Fibroblast of the aortic adventitia (primary cell): ENCODE data around the gene KLHL18. TPM values are rescaled to one million over a fixed set of nuclear protein-coding genes. Genes with fewer than 3 reads are reported as not detected.
A peak's percentile ranks its signal among the peaks of the same experiment; 100 is the strongest.

Source experiments
- DNase-seq: peaks from one replicate; pipeline ENCODE4 v3.0.0-alpha.2; 2010; ENCODE audit warnings: low read depth
- H3K4me3 ChIP-seq: 2 replicates; pipeline ENCODE4 v1.5.1; 2011; ENCODE audit warnings: low read depth, mild to moderate bottlenecking, control low read depth, low read length, moderate library complexity
- total RNA-seq: library from RNA; depleted of rRNA; stranded (reverse); fragments of >200 nt; gene quantifications from 2 replicates; pipeline ENCODE4 v1.2.3, GENCODE V29; 2012; ENCODE audit warnings: low replicate concordance
- TF ChIP-seq, protein P1 (sequence below): IDR thresholded peaks from 2 replicates; pipeline ENCODE4 v1.5.1; 2011; ENCODE audit warnings: mild to moderate bottlenecking, low read length, control low read depth, inconsistent platforms; ENCODE audit not compliant: insufficient read depth

The KLHL18 gene
- total RNA-seq, 1 donor = 12.9 TPM

DNA sequence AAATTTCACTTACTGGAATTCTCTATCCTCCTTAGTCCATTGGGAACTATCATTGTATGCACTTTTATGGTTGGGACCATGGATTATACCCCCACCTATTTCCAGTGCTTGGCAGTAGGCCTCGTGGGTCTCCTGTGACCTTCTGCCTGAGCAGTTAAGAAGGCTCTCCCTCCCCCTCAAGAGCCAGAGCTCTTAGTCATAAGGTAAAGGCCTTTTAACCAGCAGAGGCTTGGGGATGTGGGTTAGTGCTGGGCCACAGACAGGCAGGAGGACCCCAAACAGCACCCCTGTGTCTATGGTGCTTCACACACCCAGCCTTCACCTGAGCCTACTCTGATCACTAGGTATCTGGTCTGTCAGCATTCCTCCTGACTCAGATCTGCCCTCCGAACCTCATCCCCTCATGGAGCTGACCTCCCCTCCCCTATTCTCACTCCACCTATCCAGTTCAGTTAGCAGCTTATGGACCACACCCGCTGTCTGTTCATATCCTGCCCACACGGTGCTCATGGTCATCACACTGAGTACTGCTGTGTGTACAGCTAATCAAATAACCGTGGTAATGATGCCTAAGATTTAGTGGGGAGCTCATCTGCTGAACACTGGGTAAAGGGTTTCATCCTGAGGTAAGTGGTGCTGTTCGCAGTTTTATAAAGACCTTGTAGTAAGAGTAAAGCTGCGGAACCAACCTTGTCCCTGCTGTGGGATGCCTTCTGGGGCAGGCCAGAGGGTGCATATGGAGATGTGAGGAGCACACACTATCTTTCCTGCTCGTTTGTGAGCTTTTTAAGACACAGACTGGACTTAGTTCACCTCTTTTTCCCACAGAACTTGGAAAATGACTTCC lies 40.9 kb downstream of the KLHL18 start:
- no peak overlapping the region for H3K4me3 ChIP-seq
- TF ChIP-seq, protein P1, sequence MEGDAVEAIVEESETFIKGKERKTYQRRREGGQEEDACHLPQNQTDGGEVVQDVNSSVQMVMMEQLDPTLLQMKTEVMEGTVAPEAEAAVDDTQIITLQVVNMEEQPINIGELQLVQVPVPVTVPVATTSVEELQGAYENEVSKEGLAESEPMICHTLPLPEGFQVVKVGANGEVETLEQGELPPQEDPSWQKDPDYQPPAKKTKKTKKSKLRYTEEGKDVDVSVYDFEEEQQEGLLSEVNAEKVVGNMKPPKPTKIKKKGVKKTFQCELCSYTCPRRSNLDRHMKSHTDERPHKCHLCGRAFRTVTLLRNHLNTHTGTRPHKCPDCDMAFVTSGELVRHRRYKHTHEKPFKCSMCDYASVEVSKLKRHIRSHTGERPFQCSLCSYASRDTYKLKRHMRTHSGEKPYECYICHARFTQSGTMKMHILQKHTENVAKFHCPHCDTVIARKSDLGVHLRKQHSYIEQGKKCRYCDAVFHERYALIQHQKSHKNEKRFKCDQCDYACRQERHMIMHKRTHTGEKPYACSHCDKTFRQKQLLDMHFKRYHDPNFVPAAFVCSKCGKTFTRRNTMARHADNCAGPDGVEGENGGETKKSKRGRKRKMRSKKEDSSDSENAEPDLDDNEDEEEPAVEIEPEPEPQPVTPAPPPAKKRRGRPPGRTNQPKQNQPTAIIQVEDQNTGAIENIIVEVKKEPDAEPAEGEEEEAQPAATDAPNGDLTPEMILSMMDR = no peak
- no peak for DNase-seq

- peak; percentile 88 for DNase-seq
- TF ChIP-seq, protein P1 = peak; percentile 77
- no peak overlapping the region for H3K4me3 ChIP-seq
Measured at GRCh38 chr3:47324278-47324865, 41.6 kb downstream of the KLHL18 start.

DNA sequence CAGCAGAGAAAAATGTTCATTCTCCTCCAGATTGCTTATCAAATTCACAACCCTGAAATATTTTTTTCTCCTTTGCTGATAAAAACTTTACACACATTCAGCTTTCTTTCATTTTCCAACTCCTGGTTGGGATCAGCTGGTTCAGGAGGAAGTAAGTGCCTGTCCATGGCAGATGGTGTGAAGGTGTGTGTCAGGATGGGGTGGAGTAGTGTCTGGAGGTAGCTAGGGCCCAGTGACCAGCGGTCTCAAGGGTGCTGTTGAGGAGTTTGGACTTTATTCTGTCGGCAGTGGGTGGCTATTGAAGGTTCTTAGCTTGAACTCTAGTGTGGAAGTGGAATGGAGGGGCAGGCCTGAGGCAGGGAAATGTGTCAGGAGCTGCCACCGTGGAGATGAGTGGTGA lies 51.2 kb downstream of the KLHL18 start:
- TF ChIP-seq, protein P1 = no peak
- H3K4me3 ChIP-seq = no peak overlapping the region
- no peak for DNase-seq

GRCh38 chr3:47337656-47338055 lies 54.9 kb downstream of the KLHL18 start:
- no peak overlapping the region for H3K4me3 ChIP-seq
- TF ChIP-seq, protein P1 = no peak
- DNase-seq = no peak

GRCh38 chr3:47339951-47340350 lies 57.2 kb downstream of the KLHL18 start:
- TF ChIP-seq, protein P1 = no peak
- no peak overlapping the region for H3K4me3 ChIP-seq
- DNase-seq = no peak

GRCh38 chr3:47340866-47341265 lies 58.1 kb downstream of the KLHL18 start:
- TF ChIP-seq, protein P1 = no peak
- no peak overlapping the region for H3K4me3 ChIP-seq
- no peak for DNase-seq
